Fibroblast of the aortic adventitia (primary cell): ENCODE data around the gene BRPF1. TPM values are rescaled to one million over a fixed set of nuclear protein-coding genes. Genes with fewer than 3 reads are reported as not detected.

Experiments
- DNase-seq: peaks from one replicate; pipeline ENCODE4 v3.0.0-alpha.2; 2010; ENCODE audit warnings: low read depth
- H3K4me3 ChIP-seq: 2 replicates; pipeline ENCODE4 v1.5.1; 2011; ENCODE audit warnings: low read depth, mild to moderate bottlenecking, control low read depth, low read length, moderate library complexity
- CTCF ChIP-seq: IDR thresholded peaks from 2 replicates; pipeline ENCODE4 v1.5.1; 2011; ENCODE audit warnings: mild to moderate bottlenecking, low read length, control low read depth, inconsistent platforms; ENCODE audit not compliant: insufficient read depth
- total RNA-seq: library from RNA; depleted of rRNA; stranded (reverse); fragments of >200 nt; gene quantifications from 2 replicates; pipeline ENCODE4 v1.2.3, GENCODE V29; 2012; ENCODE audit warnings: low replicate concordance

Gene BRPF1
- total RNA-seq, 1 donor: 13.9 TPM

GRCh38 chr3:9784965-9785364 lies 53.4 kb downstream of the BRPF1 start:
- peak; percentile 34 for DNase-seq
- no peak for TF ChIP-seq CTCF
- H3K4me3 ChIP-seq: no peak overlapping the region

DNA sequence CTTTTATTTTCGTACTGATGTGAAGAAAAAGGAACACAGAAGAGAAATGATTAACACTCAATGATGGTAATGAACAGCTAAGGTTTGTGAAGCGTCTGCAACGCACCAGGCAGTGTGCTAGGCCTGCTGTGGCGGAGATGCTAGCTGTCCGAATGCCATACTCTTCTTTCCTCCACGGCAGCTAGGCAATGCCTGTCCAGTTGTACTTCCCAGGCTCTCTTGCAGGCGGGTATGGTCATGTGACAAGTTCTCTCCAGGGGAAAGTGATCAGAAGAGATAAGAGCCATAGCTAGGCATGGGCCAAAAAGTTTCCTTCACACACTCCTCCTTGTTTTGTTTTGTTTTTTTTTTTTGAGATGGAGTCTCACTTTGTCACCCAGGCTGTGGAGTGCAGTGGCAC lies 54.1 kb downstream of the BRPF1 start:
- DNase-seq: no peak
- no peak for TF ChIP-seq CTCF
- no peak overlapping the region for H3K4me3 ChIP-seq

GRCh38 chr3:9786209-9786739 lies 54.7 kb downstream of the BRPF1 start:
- H3K4me3 ChIP-seq: no peak overlapping the region
- no peak for TF ChIP-seq CTCF
- no peak for DNase-seq

- DNase-seq: no peak
- TF ChIP-seq CTCF: peak; percentile 52
- no peak overlapping the region for H3K4me3 ChIP-seq
These were observed 55.5 kb downstream of the BRPF1 start for GRCh38 chr3:9786825-9787669.

GRCh38 chr3:9787714-9788113 lies 56.2 kb downstream of the BRPF1 start:
- DNase-seq: no peak
- no peak overlapping the region for H3K4me3 ChIP-seq
- TF ChIP-seq CTCF: no peak

- TF ChIP-seq CTCF: no peak
- DNase-seq: no peak
- peak overlapping the region; percentile 99 for H3K4me3 ChIP-seq
These were observed 59.6 kb downstream of the BRPF1 start for GRCh38 chr3:9791127-9791526.
